Naive thymus-derived CD8-positive, alpha-beta T cell (primary cell): ENCODE data around the gene TINCR. TPM values are rescaled to one million over a fixed set of nuclear protein-coding genes. Genes with fewer than 3 reads are reported as not detected.

Source experiments
- ATAC-seq, 2 donors: fragments of 150-1000 bp; cut with Tn5 transposase in 1 of 2; sonication (Bioruptor Pico), chemical (Tn5 transposase) in 1 of 2; 1 replicate in 1 of 2; 2 replicates in 1 of 2; pipeline ENCODE4 v1.10.0; 2021; ENCODE audit warnings: mild to moderate bottlenecking in 2 of 2, moderate library complexity in 2 of 2
- POLR2A ChIA-PET: fragments of 350-600 bp; sonication (Branson Sonifier 250); formaldehyde crosslinking; loops from one replicate; lab custom pipeline; 2021; ENCODE audit warnings: antibody characterized with exemption; lab: Charles Lee
- DNase-seq, 10 donors: peaks; one replicate each; pipeline versions ENCODE4 v3.0.0 to v3.0.0-alpha.2; 2020 to 2022
- H3K27ac Mint-ChIP-seq, 10 donors: one replicate each; pipeline ENCODE4 v1.8.0; 2020 to 2022; ENCODE audit warnings: mild to moderate bottlenecking in 10 of 10, mixed read lengths in 10 of 10, moderate library complexity in 4 of 10, inconsistent platforms in 1 of 10
- H3K27me3 Mint-ChIP-seq, 5 donors: one replicate each; pipeline ENCODE4 v1.8.0; 2021 to 2022; ENCODE audit warnings: mixed read lengths in 5 of 5
- H3K36me3 Mint-ChIP-seq, 3 donors: one replicate each; pipeline ENCODE4 v1.8.0; 2020 to 2022; ENCODE audit warnings: mixed read lengths in 3 of 3, mild to moderate bottlenecking in 2 of 3, inconsistent platforms in 1 of 3
- H3K4me1 Mint-ChIP-seq, 4 donors: one replicate each; pipeline ENCODE4 v1.8.0; 2021 to 2022; ENCODE audit warnings: mixed read lengths in 4 of 4
- H3K4me3 Mint-ChIP-seq, 10 donors: one replicate each; pipeline ENCODE4 v1.8.0; 2020 to 2022; ENCODE audit warnings: mild to moderate bottlenecking in 10 of 10, mixed read lengths in 10 of 10, moderate library complexity in 6 of 10, inconsistent platforms in 1 of 10
- H3K9me3 Mint-ChIP-seq, 9 donors: one replicate each; pipeline ENCODE4 v1.8.0; 2020 to 2022; ENCODE audit warnings: mixed read lengths in 9 of 9, mild to moderate bottlenecking in 3 of 9, inconsistent platforms in 1 of 9, moderate library complexity in 1 of 9
- polyA plus RNA-seq, 3 donors: library from polyadenylated mRNA; unstranded; fragments of 300-500 nt; fragmentation: Illumina TruSeq; gene quantifications; one replicate each; pipeline ENCODE4 v1.2.3, GENCODE V29; 2021
- total RNA-seq, 8 experiments: library from RNA in 2 of 8; stranded (reverse) in 2 of 8; gene quantifications; one replicate each; pipeline ENCODE4 v1.2.3 and lab custom pipeline; 2021 to 2026

The TINCR gene
- total and polyA plus RNA-seq, 5 experiments from 2014 or later, result 0.09 to 2.3 (median 2.2) TPM; not detected in 2

DNA sequence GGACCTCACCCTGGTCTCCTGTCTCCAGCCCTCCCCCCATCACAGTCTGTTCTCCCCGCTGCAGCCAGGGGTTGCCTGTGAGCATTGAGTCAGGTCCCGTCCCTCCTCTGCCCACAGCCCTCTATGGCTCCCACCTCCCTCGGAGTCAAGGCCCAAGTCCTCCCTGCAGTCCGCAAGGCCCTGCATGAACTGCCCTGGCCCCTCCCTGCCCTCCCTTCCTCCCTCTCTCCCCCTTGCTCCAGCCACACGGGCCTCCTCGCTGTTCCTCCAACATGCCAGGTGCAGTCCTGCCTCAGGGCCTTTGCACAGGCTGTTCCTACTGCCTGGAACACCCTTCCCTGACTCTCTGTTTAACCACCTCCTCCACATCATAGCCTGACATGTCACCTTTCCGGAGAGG is 2.8 kb downstream of the TINCR start:
- peaks cover 14 to 50% (median 19%) of the 10 kb centered on the region in 5 donors for H3K27me3 Mint-ChIP-seq
- POLR2A ChIA-PET, result interaction anchor here (0.6 kb wide), 1 partner anchor 11 kb away, joined by 6 read pairs; no protein-coding TSS in a partner anchor

DNA sequence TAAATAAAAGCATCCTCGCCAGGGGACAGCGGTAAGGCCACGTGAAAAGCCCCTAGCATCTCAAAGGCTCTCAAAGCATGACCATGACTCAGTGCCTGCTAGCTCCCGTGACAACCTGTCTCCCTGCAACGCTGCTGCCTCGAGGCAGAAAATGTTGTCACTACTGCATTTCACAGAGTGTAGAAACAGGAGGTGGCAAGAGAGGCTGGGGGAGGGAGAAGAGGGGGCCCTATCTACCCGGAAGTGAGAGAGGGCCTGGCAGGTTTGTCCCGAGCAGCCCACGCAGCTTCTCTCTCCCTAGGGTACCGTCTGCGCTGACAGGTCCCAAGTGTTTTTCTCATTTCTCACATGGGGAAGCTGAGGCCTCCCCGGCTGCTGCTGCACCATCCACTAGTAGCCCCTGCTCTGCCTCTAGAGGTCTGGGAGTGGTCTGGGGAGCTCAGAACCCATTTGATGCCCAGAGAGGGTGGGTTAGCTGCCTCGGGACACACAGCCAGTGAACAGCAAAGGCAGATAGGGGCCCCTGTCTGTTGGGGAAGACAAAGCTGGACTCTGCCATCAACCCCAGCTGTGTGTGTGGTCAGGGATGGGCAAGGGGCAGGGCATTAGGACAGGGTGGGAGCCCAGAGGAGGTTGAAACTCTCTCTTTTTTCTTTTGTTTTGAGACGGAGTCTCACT is 3.7 kb downstream of the TINCR start:
- Mint-ChIP-seq H3K4me1 (no peaks in the 10 kb centered on the region), H3K36me3 (peaks cover 0 to 2% (median 0%) of the 10 kb centered on the region in 3 donors), H3K9me3 (peaks cover 0 to 21% (median 9%) of the 10 kb centered on the region in 9 donors), H3K4me3 (no peak overlapping the region), H3K27me3 (peaks cover 14 to 43% (median 17%) of the 10 kb centered on the region in 5 donors), H3K27ac (no peak overlapping the region)
- POLR2A ChIA-PET, result interaction anchor here (0.6 kb wide), 1 partner anchor 12 kb away, joined by 6 read pairs; no protein-coding TSS in a partner anchor
- ATAC-seq (no peak), DNase-seq (no peak)

More for the DNA sequence above, 2.8 kb downstream of the TINCR start:
- no peak overlapping the region for H3K27ac Mint-ChIP-seq
- H3K4me1 Mint-ChIP-seq, result no peaks in the 10 kb centered on the region
- no peak overlapping the region for H3K4me3 Mint-ChIP-seq
- H3K9me3 Mint-ChIP-seq, result peaks cover 0 to 21% (median 9%) of the 10 kb centered on the region in 9 donors
- ATAC-seq, result no peak
- DNase-seq, result no peak
- H3K36me3 Mint-ChIP-seq, result peaks cover 0 to 2% (median 0%) of the 10 kb centered on the region in 3 donors

- H3K9me3 Mint-ChIP-seq, result peaks cover 0 to 21% (median 9%) of the 10 kb centered on the region in 9 donors
- no peak for DNase-seq
- H3K4me3 Mint-ChIP-seq, result no peak overlapping the region
- POLR2A ChIA-PET, result no interaction called here
- H3K27me3 Mint-ChIP-seq, result peaks cover 14 to 46% (median 24%) of the 10 kb centered on the region in 5 donors
- no peak for ATAC-seq
- peaks cover 0 to 2% (median 0%) of the 10 kb centered on the region in 3 donors for H3K36me3 Mint-ChIP-seq
- H3K27ac Mint-ChIP-seq, result no peak overlapping the region
- H3K4me1 Mint-ChIP-seq, result no peaks in the 10 kb centered on the region
These were observed 4.7 kb downstream of the TINCR start for GRCh38 chr19:5563008-5563431.

DNA sequence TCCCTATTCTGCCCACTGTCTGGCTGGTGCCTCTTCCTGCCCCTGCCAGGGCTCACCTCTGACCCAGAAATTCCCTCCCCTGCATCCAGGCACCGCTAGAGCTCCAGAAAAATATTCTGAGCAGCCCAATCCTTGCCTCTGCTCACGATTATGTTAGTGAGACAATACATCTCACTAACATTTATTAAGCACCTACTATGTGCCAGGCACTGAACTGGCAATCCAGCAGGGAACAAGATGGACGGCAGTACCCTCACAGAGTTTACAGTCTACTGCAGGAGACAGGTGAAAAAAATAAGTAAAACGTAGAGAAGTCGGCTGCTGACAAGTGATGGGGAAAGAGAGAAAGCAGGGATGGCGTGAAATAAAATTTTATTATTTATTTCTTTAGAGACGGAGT is 5.5 kb downstream of the TINCR start:
- Mint-ChIP-seq H3K27me3 (peaks cover 14 to 54% (median 29%) of the 10 kb centered on the region in 5 donors), H3K9me3 (peaks cover 0 to 21% (median 9%) of the 10 kb centered on the region in 9 donors), H3K4me1 (no peaks in the 10 kb centered on the region), H3K27ac (no peak overlapping the region), H3K36me3 (peaks cover 0 to 2% (median 0%) of the 10 kb centered on the region in 3 donors), H3K4me3 (no peak overlapping the region)
- POLR2A ChIA-PET, result no interaction called here
- no peak for ATAC-seq
- DNase-seq, result no peak

- Mint-ChIP-seq H3K4me3 (no peak overlapping the region), H3K27me3 (peaks cover 17 to 61% (median 36%) of the 10 kb centered on the region in 5 donors), H3K27ac (no peak overlapping the region), H3K4me1 (no peaks in the 10 kb centered on the region), H3K9me3 (peaks cover 0 to 21% (median 9%) of the 10 kb centered on the region in 9 donors), H3K36me3 (peaks cover 0 to 2% (median 0%) of the 10 kb centered on the region in 3 donors)
- POLR2A ChIA-PET, result no interaction called here
- no peak for ATAC-seq
- no peak for DNase-seq
These were observed 6.2 kb downstream of the TINCR start for GRCh38 chr19:5561559-5561958.

DNA sequence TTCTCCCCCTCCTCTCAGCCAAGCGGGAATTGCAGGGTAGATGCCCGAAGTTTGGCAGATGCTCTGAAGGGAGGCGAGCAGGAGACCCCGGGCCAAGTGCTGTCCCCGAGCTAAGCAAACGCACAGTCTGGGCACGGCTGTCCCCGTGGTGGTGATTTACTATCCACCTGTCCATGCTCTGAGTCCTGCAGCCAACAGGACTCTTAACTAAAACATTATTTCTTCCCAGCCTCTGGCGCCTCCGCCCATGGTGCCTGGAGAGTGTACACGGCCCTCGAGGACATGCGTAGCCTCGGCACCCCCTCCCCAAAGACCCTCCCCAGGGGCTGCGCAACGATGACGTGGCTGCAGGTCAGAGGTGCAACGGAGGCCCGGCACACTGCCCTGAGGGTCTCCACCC is 7.6 kb downstream of the TINCR start:
- DNase-seq, result no peak
- no peak for ATAC-seq
- Mint-ChIP-seq H3K27me3 (peaks cover 12 to 64% (median 37%) of the 10 kb centered on the region in 5 donors), H3K36me3 (peaks cover 0 to 2% (median 0%) of the 10 kb centered on the region in 3 donors), H3K4me1 (no peaks in the 10 kb centered on the region), H3K9me3 (peaks cover 0 to 19% (median 9%) of the 10 kb centered on the region in 9 donors), H3K4me3 (no peak overlapping the region), H3K27ac (no peak overlapping the region)
- POLR2A ChIA-PET, result no interaction called here

GRCh38 chr19:5559804-5560133 is 8.0 kb downstream of the TINCR start:
- Mint-ChIP-seq H3K27ac (no peak overlapping the region), H3K4me1 (no peaks in the 10 kb centered on the region), H3K36me3 (peaks cover 0 to 2% (median 0%) of the 10 kb centered on the region in 3 donors), H3K27me3 (peaks cover 11 to 64% (median 37%) of the 10 kb centered on the region in 5 donors), H3K4me3 (no peak overlapping the region), H3K9me3 (peaks cover 0 to 19% (median 9%) of the 10 kb centered on the region in 9 donors)
- POLR2A ChIA-PET, result no interaction called here
- DNase-seq (no peak), ATAC-seq (no peak)

GRCh38 chr19:5558101-5558621 is 9.6 kb downstream of the TINCR start:
- ATAC-seq (no peak), DNase-seq (no peak)
- peaks cover 11 to 61% (median 35%) of the 10 kb centered on the region in 5 donors for H3K27me3 Mint-ChIP-seq

GRCh38 chr19:5557691-5558090 is 10.1 kb downstream of the TINCR start:
- ATAC-seq (no peak), DNase-seq (no peak)
- Mint-ChIP-seq H3K9me3 (peaks cover 0 to 19% (median 9%) of the 10 kb centered on the region in 9 donors), H3K4me3 (no peak overlapping the region), H3K27ac (no peak overlapping the region), H3K27me3 (peaks cover 7 to 56% (median 30%) of the 10 kb centered on the region in 5 donors), H3K36me3 (peaks cover 0 to 2% (median 0%) of the 10 kb centered on the region in 3 donors), H3K4me1 (no peaks in the 10 kb centered on the region)
- POLR2A ChIA-PET, result no interaction called here

More at GRCh38 chr19:5558101-5558621, 9.6 kb downstream of the TINCR start:
- Mint-ChIP-seq H3K4me3 (no peak overlapping the region), H3K4me1 (no peaks in the 10 kb centered on the region), H3K9me3 (peaks cover 0 to 19% (median 9%) of the 10 kb centered on the region in 9 donors), H3K36me3 (peaks cover 0 to 2% (median 0%) of the 10 kb centered on the region in 3 donors), H3K27ac (peak overlapping the region in 2 of 10 donors; percentile 33 to 79)
- POLR2A ChIA-PET, result no interaction called here

- Mint-ChIP-seq H3K27me3 (peaks cover 4 to 39% (median 28%) of the 10 kb centered on the region in 5 donors), H3K4me3 (no peak overlapping the region), H3K9me3 (no peaks in the 10 kb centered on the region), H3K27ac (no peak overlapping the region), H3K36me3 (no peaks in the 10 kb centered on the region), H3K4me1 (no peaks in the 10 kb centered on the region)
- POLR2A ChIA-PET, result no interaction called here
- DNase-seq (no peak), ATAC-seq (no peak)
These were observed 12.9 kb downstream of the TINCR start for GRCh38 chr19:5554828-5555227.

DNA sequence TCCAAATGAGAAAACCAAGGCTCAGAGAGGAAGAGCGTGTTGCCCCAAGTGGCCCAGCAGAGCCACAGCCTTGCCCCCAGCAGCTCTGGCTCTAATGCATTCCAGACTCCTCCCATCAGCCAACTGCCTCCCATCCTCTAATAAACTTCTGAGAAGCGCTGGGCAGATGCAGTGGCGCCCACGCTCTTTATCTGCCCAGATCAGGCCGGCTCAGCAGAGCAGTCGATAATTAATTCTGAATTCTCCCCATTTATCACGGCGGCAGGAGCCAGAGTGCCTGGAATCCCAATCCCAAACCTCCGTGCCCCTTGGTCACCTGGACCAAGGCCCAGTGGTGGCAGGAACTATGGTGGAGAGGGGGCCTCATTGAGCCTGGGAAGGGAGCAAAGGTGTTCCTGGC is 13.9 kb downstream of the TINCR start:
- Mint-ChIP-seq H3K4me1 (peaks cover 0 to 1% (median 0%) of the 10 kb centered on the region in 4 donors), H3K4me3 (no peak overlapping the region), H3K27me3 (peaks cover 4 to 40% (median 33%) of the 10 kb centered on the region in 5 donors), H3K27ac (no peak overlapping the region), H3K36me3 (no peaks in the 10 kb centered on the region), H3K9me3 (no peaks in the 10 kb centered on the region)
- POLR2A ChIA-PET, result no interaction called here
- DNase-seq, result no peak
- no peak for ATAC-seq

DNA sequence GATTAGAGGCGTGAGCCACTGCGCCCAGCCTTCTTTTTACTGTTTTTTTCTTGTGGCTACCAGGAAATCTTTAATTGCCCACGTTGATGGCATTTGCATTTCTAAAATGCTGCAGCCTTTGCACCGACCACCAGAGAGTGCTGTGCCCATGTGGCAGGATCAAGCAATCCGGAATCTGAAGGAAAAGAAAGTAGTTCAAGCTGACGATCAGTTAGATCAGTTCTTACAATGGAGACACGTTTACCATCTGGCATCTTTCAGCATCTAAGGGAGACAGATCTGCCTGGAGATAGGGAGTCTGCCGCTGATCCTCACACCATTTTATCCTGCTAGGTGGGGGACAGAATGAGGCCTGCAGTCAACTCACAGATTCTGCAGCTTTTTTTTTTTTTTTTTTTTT is 19.9 kb downstream of the TINCR start:
- ATAC-seq, result peak; percentile 37 to 45
- no peaks in the 10 kb centered on the region for H3K9me3 Mint-ChIP-seq
- DNase-seq, result peak in 3 of 10 donors; percentile 16 to 29 (median 26)
- H3K4me3 Mint-ChIP-seq, result no peak overlapping the region
- POLR2A ChIA-PET, result no interaction called here
- peaks cover 0 to 21% (median 10%) of the 10 kb centered on the region in 5 donors for H3K27me3 Mint-ChIP-seq
- no peaks in the 10 kb centered on the region for H3K36me3 Mint-ChIP-seq
- H3K4me1 Mint-ChIP-seq, result peaks cover 0 to 6% (median 1%) of the 10 kb centered on the region in 4 donors
- H3K27ac Mint-ChIP-seq, result peak overlapping the region in 1 of 10 donors; percentile 60

- POLR2A ChIA-PET, result no interaction called here
These were observed 21.8 kb downstream of the TINCR start for GRCh38 chr19:5545984-5546383.

More at GRCh38 chr19:5545984-5546383, 21.8 kb downstream of the TINCR start:
- no peak for DNase-seq
- ATAC-seq, result no peak
- no peak overlapping the region for H3K4me3 Mint-ChIP-seq
- H3K4me1 Mint-ChIP-seq, result peaks cover 0 to 6% (median 2%) of the 10 kb centered on the region in 4 donors
- H3K27ac Mint-ChIP-seq, result no peak overlapping the region
- peaks cover 0 to 16% (median 10%) of the 10 kb centered on the region in 5 donors for H3K27me3 Mint-ChIP-seq
- no peaks in the 10 kb centered on the region for H3K9me3 Mint-ChIP-seq
- no peaks in the 10 kb centered on the region for H3K36me3 Mint-ChIP-seq
